ENCODE measurements around the gene DSTYK. TPM values are rescaled to one million over a fixed set of nuclear protein-coding genes. Genes with fewer than 3 reads are reported as not detected.

Gene DSTYK
- total and polyA plus RNA-seq, 2 experiments from 2014 or later, result 6.1 to 10.7 TPM

DNA sequence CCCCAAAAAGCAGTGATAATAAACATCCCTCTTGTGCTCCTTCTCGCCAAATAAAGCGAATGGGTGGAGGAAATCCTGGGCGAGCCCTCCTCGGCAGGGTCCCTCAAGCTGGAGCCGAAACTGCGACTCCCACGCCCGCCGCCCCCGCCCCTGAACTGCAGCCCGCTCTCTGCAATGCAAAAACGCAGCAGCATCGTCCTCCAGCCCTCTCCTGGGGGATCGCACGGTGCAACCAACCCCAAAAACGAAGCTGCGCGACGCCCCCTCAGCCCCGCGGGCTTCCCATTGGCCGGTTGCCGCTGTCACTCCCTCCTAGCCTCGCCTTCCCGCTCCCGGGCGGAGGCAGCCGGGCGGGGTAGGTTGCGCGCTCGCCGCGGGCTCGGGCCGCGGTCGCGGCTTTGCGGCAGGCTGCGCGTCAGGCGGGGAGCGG is 16.1 kb upstream of the DSTYK start, which contains the start of gene TMCC2:
Gene TMCC2 (plus strand): TSS at position 363 of the 430 bp plus-strand sequence. CDS start 619 bp downstream, outside the sequence.
- H3K4me3 Mint-ChIP-seq, result peak within 1 kb of the TSS; percentile 82
- ATAC-seq (peak; percentile 87), DNase-seq (ENCODE audit: low spot score) (peak; percentile 99)
- TF ChIP-seq, protein P1, sequence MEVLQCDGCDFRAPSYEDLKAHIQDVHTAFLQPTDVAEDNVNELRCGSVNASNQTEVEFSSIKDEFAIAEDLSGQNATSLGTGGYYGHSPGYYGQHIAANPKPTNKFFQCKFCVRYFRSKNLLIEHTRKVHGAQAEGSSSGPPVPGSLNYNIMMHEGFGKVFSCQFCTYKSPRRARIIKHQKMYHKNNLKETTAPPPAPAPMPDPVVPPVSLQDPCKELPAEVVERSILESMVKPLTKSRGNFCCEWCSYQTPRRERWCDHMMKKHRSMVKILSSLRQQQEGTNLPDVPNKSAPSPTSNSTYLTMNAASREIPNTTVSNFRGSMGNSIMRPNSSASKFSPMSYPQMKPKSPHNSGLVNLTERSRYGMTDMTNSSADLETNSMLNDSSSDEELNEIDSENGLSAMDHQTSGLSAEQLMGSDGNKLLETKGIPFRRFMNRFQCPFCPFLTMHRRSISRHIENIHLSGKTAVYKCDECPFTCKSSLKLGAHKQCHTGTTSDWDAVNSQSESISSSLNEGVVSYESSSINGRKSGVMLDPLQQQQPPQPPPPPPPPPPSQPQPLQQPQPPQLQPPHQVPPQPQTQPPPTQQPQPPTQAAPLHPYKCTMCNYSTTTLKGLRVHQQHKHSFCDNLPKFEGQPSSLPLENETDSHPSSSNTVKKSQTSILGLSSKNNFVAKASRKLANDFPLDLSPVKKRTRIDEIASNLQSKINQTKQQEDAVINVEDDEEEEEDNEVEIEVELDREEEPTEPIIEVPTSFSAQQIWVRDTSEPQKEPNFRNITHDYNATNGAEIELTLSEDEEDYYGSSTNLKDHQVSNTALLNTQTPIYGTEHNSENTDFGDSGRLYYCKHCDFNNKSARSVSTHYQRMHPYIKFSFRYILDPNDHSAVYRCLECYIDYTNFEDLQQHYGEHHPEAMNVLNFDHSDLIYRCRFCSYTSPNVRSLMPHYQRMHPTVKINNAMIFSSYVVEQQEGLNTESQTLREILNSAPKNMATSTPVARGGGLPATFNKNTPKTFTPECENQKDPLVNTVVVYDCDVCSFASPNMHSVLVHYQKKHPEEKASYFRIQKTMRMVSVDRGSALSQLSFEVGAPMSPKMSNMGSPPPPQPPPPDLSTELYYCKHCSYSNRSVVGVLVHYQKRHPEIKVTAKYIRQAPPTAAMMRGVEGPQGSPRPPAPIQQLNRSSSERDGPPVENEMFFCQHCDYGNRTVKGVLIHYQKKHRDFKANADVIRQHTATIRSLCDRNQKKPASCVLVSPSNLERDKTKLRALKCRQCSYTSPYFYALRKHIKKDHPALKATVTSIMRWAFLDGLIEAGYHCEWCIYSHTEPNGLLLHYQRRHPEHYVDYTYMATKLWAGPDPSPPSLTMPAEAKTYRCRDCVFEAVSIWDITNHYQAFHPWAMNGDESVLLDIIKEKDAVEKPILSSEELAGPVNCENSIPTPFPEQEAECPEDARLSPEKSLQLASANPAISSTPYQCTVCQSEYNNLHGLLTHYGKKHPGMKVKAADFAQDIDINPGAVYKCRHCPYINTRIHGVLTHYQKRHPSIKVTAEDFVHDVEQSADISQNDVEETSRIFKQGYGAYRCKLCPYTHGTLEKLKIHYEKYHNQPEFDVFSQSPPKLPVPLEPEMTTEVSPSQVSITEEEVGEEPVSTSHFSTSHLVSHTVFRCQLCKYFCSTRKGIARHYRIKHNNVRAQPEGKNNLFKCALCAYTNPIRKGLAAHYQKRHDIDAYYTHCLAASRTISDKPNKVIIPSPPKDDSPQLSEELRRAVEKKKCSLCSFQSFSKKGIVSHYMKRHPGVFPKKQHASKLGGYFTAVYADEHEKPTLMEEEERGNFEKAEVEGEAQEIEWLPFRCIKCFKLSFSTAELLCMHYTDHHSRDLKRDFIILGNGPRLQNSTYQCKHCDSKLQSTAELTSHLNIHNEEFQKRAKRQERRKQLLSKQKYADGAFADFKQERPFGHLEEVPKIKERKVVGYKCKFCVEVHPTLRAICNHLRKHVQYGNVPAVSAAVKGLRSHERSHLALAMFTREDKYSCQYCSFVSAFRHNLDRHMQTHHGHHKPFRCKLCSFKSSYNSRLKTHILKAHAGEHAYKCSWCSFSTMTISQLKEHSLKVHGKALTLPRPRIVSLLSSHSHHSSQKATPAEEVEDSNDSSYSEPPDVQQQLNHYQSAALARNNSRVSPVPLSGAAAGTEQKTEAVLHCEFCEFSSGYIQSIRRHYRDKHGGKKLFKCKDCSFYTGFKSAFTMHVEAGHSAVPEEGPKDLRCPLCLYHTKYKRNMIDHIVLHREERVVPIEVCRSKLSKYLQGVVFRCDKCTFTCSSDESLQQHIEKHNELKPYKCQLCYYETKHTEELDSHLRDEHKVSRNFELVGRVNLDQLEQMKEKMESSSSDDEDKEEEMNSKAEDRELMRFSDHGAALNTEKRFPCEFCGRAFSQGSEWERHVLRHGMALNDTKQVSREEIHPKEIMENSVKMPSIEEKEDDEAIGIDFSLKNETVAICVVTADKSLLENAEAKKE (CRISPR knock-in tag; IDR thresholded peaks at IDR 0.05), result no peak
- peak; percentile 80 for TF ChIP-seq CREB1 (CRISPR knock-in tag; IDR thresholded peaks at IDR 0.05; ENCODE audit: low read depth)
- no peak for TF ChIP-seq EZH2phosphoT487 (IDR thresholded peaks at IDR 0.05; ENCODE audit: unreplicated experiment)
- no peak for TF ChIP-seq NANOG (IDR thresholded peaks at IDR 0.05; ENCODE audit: borderline replicate concordance)
- TF ChIP-seq, protein P2, sequence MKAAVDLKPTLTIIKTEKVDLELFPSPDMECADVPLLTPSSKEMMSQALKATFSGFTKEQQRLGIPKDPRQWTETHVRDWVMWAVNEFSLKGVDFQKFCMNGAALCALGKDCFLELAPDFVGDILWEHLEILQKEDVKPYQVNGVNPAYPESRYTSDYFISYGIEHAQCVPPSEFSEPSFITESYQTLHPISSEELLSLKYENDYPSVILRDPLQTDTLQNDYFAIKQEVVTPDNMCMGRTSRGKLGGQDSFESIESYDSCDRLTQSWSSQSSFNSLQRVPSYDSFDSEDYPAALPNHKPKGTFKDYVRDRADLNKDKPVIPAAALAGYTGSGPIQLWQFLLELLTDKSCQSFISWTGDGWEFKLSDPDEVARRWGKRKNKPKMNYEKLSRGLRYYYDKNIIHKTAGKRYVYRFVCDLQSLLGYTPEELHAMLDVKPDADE (IDR thresholded peaks at IDR 0.05), result no peak
- TF ChIP-seq EZH2 (IDR thresholded peaks at IDR 0.05; ENCODE audit: low read depth, unreplicated experiment), result no peak
- TF ChIP-seq, protein P3, sequence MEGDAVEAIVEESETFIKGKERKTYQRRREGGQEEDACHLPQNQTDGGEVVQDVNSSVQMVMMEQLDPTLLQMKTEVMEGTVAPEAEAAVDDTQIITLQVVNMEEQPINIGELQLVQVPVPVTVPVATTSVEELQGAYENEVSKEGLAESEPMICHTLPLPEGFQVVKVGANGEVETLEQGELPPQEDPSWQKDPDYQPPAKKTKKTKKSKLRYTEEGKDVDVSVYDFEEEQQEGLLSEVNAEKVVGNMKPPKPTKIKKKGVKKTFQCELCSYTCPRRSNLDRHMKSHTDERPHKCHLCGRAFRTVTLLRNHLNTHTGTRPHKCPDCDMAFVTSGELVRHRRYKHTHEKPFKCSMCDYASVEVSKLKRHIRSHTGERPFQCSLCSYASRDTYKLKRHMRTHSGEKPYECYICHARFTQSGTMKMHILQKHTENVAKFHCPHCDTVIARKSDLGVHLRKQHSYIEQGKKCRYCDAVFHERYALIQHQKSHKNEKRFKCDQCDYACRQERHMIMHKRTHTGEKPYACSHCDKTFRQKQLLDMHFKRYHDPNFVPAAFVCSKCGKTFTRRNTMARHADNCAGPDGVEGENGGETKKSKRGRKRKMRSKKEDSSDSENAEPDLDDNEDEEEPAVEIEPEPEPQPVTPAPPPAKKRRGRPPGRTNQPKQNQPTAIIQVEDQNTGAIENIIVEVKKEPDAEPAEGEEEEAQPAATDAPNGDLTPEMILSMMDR (conservative IDR thresholded peaks at IDR 0.05; ENCODE audit: low read depth in 2 of 2), result no peak
- TF ChIP-seq, protein P4, sequence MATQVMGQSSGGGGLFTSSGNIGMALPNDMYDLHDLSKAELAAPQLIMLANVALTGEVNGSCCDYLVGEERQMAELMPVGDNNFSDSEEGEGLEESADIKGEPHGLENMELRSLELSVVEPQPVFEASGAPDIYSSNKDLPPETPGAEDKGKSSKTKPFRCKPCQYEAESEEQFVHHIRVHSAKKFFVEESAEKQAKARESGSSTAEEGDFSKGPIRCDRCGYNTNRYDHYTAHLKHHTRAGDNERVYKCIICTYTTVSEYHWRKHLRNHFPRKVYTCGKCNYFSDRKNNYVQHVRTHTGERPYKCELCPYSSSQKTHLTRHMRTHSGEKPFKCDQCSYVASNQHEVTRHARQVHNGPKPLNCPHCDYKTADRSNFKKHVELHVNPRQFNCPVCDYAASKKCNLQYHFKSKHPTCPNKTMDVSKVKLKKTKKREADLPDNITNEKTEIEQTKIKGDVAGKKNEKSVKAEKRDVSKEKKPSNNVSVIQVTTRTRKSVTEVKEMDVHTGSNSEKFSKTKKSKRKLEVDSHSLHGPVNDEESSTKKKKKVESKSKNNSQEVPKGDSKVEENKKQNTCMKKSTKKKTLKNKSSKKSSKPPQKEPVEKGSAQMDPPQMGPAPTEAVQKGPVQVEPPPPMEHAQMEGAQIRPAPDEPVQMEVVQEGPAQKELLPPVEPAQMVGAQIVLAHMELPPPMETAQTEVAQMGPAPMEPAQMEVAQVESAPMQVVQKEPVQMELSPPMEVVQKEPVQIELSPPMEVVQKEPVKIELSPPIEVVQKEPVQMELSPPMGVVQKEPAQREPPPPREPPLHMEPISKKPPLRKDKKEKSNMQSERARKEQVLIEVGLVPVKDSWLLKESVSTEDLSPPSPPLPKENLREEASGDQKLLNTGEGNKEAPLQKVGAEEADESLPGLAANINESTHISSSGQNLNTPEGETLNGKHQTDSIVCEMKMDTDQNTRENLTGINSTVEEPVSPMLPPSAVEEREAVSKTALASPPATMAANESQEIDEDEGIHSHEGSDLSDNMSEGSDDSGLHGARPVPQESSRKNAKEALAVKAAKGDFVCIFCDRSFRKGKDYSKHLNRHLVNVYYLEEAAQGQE (IDR thresholded peaks at IDR 0.05; ENCODE audit: unreplicated experiment), result no peak
- TF ChIP-seq POLR2AphosphoS5 (IDR thresholded peaks at IDR 0.05; ENCODE audit: low read depth), result peak; percentile 59
- no peak for TF ChIP-seq ZNF331 (CRISPR knock-in tag; IDR thresholded peaks at IDR 0.05; ENCODE audit: low read depth)
- TF ChIP-seq STAT1 (IDR thresholded peaks at IDR 0.05; ENCODE audit: unreplicated experiment), result no peak
- Histone ChIP-seq H3K4me3 (peak within 1 kb of the TSS; percentile 88), H3K9me2 (ENCODE audit: insufficient read depth) (no peaks in the 10 kb centered on the region), H3K36me3 (ENCODE audit: insufficient read depth) (no peaks in the 10 kb centered on the region), H3K4me2 (peak within 1 kb of the TSS; percentile 97), H3K27me3 (ENCODE audit: insufficient read depth) (peaks cover 12% of the 10 kb centered on the region), H4K20me1 (replicated peaks; ENCODE audit: insufficient read depth) (no peaks in the 10 kb centered on the region; the same call in 1 of the 2 replicates), H2AFZ (peak within 1 kb of the TSS; percentile 90), H3K79me2 (replicated peaks; ENCODE audit: insufficient read depth) (0 out of 2 replicates have a peak, but pooled peaks cover 5% of the 10 kb centered on the region), H3K27ac (ENCODE audit: low read depth) (peak within 1 kb of the TSS; percentile 70; the same call in 1 of the 2 replicates), H3F3A (replicated peaks; ENCODE audit: low read depth) (peaks cover 17% of the 10 kb centered on the region; the same call in 1 of the 2 replicates), H3K4me1 (ENCODE audit: insufficient read depth) (peaks cover 19% of the 10 kb centered on the region)
- no peaks in the 10 kb centered on the region for H3K9me3 Mint-ChIP-seq
- peaks cover 34% of the 10 kb centered on the region for H3K4me1 Mint-ChIP-seq
- no peaks in the 10 kb centered on the region for H3K36me3 Mint-ChIP-seq (ENCODE audit: low read depth)
- H3K27me3 Mint-ChIP-seq (ENCODE audit: insufficient read depth, low read depth, poor library complexity), result peaks cover 17% of the 10 kb centered on the region
- H3K27ac Mint-ChIP-seq, result peak within 1 kb of the TSS; percentile 80

Measured in GM23338 (cell line).